DMS79 treated with DMSO at 0.1 percent for 48 hours (cell line): ENCODE measurements around the gene LIN28B.
"Not testable (repeated sequence)": the region's sequence is repeated elsewhere in the genome, so short reads cannot be mapped to it uniquely, and the experiment has no call there.

Experiments used
- DNase-seq: peaks from one replicate; lab custom pipeline; 2025; lab: John Stamatoyannopoulos, UW

LIN28B gene

DNA sequence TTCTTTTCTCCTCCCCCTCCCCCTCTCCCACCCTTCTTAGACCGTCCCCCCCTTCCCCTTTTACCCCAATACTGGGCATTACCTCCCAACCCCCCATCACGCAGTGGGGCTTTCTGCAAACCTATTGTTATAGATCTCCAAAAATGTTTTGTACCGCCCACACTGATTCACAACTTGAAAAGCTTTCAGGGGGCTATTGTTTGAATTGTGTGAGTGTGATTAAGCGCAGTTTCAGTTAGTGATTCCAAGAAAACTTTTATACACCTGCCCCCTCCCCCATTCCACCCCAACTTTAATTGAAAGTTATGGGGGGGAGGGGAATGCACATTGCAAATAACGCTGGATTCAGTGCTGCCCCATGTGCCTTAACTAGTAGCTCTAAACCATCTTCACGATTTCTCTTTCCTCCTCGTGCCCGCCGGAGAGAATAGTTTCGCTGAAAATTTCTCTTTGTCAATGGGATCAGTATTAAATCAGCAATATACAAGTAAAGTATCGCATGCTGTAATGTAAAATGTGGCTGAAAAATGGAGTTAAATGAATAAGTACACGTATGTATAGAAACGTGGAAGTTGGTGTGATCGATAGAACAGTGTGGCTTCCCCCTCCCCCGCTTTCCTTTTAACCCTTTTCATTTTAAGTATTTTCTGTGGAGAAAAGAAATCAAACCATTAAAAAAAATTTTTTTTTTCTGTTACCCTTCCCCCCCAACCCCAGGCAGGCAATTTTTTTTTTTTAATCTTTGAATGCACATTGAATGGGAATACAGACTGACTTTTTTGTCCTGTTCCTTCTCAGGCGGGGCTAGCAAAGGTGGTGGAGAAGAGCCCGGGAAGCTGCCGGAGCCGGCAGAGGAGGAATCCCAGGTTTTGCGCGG, 632 bp downstream of the LIN28B start:
- no peak for DNase-seq

DNA sequence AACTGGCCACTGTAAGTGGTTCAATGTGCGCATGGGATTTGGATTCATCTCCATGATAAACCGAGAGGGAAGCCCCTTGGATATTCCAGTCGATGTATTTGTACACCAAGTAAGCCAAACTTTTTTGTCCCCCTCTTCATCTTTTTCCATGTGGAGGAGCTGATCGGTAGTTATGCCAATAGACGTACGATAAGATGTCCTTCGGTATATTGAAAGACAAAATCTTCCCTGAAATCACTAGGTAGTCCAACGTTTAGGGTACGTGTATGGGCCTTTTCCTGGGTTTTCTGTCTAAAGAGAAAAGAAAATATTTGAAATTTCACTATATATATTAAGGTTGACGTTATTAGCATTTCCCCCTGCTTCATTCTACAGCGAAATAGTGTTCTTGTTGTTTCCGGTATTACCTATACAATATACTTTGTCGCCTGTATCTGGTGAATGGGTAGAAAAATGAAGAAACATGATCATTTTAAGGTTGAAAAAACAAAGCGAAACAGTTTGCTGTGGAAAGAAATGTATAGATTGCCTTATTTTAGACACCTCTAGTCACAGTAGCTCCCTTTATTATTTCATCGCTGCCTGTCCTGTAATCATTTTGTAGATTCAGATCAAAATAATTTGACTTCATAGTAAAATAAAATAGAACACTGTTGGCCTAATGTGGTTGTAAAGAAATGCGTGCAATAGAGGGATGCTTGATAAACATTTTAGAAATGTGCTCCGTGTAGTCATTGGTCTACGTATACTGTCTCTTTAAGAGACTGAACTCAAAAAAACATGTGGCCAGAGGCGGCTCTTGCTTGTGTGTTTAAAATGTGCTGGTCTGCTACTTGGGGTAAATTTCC, 1.5 kb downstream of the LIN28B start:
- DNase-seq = no peak

GRCh38 chr6:104959026-104959858, 2.3 kb downstream of the LIN28B start:
- no peak for DNase-seq

DNA sequence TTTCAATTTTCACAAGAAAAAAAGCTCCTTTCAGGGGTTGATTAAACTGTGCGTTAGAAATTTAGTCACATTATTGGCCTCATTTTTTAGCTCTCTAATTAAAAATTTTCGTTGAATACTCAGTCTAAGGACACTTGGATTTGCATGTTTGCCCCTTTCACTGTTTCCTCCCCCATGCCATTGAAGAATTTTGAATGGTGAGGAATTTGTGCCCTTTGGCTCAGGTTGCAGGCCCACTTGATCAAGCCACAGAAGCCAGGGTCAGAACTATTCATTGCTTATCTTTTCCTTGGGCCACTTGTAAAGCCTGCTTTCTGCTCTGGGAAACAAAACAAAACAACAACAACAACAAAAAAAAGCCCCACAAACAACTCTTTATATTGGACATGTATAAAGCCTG, 12.2 kb downstream of the LIN28B start:
- no peak for DNase-seq

DNA sequence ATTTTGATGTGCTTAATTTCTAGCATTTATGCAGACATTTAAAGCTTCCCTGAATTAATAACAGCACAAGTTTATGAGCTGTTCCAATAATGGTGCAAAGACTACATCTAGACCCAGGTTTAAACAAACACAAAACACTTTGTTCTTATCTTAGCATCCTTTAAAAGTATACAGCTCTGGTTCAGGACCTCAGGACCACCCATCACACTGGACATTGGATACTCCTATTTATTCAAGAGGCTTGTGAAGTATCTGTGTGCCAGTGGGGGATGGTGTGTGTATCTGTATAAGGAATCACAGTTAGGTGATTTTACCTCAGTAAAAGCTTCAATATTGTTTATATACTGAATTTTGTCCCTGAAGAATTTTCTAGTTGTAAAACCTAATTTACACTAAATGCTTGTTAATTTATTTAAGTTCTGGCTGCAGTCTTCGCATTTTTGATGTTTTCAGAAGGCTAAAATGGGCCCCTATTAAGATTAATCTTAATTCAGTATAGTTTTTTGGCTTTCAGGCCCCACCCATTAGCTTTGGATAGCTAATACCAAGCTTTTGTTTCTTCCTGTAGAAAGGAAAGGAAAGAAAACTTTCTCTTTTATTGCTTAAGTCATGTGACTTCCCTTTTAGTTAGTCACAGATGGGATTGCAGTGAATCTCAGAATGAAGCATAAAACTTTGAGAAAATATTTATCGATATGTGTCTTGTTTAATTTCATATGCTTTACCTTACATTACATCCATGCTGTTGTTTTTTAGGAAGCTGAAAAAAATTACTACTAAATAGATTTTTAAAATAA, 13.1 kb downstream of the LIN28B start:
- DNase-seq = no peak

DNA sequence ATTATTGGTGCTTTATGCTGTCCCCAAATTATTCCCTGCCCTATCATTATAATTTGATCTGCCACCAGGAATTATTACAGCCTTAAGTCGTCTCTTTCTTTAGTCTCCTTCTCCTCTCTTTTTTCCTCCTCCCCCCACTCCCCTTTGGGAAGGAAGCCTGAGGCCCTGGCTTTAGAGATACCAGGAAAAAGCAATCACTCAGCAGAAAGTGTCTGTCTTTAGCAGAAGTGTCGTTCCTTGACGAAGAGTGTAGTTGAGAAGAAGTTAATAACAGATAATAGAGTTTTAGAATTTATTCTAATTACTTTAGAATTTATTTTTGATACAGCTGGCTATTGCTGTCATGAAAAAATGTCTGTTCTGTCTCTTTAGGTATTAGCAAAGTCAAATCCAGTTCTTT, 16.5 kb downstream of the LIN28B start:
- no peak for DNase-seq

DNA sequence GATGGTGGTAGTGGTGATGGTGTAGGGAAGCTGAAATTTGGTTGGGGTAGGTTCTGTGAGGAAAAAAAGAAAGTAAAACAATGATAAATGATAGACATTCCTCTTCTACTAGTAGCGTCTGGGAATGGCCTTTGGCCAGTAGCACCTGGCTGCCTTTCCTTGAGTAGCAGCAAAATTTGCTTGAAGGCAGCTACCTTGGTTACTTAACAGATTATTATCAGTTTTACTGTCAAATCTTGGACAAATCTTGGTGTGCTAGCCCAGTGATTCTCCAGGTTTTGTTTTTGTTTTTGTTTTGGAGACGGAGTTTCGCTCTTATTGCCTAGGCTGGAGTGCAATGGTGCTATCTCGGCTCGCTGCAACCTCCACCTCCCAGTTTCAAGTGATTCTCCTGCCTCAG, 26.4 kb downstream of the LIN28B start:
- DNase-seq = no peak

DNA sequence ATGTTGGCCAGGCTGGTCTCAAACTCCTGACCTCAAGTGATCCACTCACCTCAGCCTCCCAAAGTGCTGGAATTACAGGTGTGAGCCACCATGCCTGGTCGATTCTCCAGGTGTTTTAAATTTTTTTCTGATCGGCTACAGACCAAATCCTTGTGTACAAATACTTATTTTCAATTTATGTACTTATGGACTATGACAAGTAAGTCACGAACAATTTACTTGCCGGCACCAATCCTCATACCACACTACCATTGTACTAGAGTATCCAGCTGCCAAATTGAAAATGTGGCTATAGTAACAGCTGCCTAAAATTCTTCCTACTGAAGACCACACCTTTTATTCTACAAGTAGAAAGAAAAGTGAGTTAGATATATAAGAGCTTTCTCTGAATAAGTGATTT, 26.9 kb downstream of the LIN28B start:
- no peak for DNase-seq

GRCh38 chr6:104984831-104985230, 27.9 kb downstream of the LIN28B start:
- DNase-seq = no peak

DNA sequence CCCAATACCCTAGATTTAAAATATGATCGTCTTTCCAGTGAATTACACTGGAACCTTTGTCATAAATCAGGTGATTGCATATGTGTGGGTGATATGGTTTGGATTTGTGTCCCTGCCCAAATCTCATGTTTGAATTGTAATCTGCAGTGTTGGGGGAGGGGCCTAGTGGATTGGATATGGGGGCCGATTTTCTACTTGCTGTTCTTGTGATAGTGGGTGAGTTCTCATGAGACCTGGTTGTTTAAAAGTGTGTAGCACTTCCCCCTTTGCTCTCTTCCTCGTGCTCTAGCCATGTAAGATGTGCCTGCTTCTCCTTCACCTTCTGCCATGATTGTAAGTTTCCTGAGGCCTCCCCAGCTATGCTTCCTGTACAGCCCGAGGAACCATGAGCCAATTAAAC, 29.0 kb downstream of the LIN28B start:
- not testable (repeated sequence) for DNase-seq

DNA sequence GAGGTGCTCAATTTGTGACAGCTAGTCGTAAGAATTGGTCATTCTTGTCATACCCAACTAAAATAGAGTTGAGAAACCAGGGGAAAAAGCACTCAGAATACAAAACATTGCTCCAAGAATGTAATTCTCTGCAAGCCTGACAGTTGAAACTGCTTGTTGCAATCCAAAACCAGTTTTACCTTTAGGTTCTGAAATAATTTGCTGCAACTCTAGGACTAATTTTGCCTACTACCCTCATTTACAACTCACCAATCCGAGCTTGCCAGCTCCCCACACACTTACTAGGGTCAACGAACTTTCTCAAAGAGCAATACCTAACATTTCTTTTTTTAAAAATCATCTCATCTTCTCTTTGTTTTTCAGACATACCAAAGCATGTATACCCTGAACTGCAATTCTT, 29.7 kb downstream of the LIN28B start:
- DNase-seq = no peak

DNA sequence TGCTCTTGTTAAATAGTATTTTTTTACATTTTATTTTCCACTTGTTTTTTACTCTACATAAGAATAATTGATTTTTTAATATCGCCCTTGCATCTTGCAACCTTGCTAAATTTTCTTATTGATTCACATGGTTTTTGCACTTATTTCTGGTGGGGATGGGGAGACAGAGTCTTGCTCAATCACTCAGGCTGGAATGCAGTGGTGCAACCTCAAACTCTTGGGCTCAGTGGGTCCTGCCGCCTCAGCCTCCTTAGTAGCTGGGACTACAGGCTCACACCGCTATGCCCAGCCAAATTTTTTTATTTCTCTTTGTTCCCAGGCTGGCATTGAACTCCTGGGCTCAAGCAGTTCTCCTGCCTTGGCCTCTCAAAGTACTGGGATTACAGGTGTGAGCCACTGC, 30.3 kb downstream of the LIN28B start:
- DNase-seq = no peak

DNA sequence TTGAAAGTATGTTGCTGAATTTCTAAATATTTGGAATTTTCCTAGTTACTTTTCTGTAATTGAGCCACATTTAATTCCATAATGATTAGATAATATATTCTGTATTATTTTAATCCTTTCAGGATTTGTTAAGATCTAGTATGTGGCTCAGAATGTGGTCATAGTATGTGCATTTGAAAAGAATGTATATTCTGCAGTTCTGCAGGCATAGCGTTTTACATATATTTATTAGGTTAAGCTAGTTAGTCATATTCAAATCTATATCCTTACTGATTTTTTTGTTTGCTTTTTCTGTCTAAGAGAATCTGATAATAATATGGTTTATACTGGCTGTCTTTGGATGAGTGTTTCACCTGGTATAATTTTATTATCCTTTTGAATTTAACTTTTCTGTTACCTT, 33.2 kb downstream of the LIN28B start:
- no peak for DNase-seq

DNA sequence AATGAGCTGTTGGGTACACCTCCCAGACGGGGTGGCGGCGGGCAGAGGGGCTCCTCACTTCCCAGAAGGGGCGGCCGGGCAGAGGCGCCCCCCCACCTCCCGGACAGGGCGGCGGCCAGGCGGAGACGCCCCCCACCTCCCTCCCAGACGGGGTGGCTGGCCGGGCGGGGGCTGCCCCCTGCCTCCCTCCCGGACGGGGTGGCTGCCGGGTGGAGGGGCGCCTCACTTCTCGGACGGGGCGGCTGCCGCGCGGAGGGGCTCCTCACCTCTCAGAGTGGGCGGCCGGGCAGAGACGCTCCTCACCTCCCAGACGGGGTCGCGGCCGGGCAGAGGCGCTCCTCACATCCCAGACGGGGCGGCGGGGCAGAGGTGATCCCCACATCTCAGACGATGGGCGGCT, 34.2 kb downstream of the LIN28B start:
- not testable (repeated sequence) for DNase-seq

- DNase-seq = not testable (repeated sequence)
Observed at GRCh38 chr6:104993576-104993975, 36.7 kb downstream of the LIN28B start.

DNA sequence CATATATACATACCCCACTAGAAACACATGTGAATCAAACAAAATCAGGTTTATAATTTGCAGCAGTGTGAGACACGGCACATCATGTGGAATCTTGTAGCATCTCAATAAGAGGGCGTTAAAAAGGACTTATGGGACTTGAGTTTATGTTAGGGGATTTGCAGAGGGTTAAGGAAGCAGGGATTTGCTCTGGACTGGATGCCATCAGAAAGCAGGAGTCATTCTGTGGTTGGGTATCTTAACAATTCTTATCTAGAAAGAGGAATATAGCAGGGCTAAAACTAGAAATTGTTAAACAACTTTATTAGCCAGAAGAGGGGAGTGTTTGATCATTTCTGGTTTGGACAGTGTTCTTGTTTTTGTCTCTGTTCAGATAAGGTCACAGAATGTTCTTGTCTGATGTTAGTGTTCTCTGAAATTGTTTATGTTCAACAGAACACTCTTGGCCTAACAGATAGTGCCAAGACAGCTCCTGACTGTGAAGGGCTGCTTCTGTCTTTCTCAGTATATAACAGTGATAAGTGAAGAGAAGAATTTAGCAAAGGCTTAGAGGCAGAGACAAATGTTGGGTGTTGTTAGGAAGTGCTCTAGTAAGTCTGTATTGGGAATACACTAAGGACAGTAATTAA, 39.2 kb downstream of the LIN28B start:
- DNase-seq = no peak

DNA sequence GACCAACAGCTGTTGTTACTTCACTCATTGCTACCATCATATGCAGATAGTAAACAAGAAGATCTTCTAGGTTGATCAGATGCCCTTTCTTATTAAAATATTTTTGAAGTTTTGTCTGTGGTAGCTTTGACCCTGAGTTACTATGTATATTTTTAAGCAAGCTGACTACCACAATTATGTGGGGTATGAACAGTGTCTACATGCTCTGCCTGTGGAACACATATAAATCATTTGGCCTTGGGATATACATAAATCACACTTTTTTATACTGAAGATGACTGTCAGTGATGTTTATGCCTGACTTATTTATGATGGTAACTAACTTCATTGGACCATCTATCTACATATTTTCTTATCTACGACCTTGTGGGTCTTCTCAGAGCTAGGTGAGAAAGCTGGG, 44.2 kb downstream of the LIN28B start:
- DNase-seq = no peak

DNA sequence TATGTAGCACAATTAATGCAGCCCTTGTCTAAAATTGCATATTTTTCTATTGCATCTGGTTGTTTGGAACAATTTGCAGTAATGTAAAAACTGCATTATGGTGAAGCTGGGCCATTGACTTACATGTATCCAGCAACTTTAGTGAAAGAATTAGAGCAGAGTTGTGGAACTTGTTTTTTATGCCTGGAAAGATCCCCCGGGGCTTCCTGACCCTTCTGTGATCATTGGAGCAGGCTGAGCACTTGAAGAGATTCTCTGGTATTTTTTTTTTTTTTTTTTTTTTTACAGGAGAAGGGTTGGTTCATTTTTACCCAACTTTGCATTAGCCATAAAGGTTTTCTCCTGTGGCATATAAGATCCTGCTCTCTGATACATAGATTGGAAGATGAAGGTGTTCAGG, 45.0 kb downstream of the LIN28B start:
- DNase-seq = no peak

DNA sequence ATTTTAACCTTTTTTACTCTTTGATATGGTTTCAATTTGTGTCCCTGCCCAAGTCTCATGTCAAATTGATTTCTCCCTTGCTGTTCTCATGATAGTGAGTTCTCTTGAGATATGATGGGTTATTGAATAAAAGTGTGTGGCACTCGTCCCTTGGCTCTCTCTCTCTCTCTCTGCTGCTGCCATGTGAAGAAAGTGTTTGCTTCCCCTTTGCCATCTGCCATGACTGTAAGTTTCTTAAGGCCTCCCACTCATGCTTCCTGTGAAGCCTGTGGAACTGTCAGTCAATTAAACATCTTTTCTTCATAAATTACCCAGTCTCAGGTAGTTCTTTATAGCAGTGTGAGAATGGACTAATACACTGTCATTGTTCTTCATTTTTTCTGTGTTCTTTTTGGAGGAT, 48.5 kb downstream of the LIN28B start:
- no peak for DNase-seq

GRCh38 chr6:105013459-105013858, 56.6 kb downstream of the LIN28B start:
- DNase-seq = not testable (repeated sequence)

GRCh38 chr6:105014448-105014847, 57.5 kb downstream of the LIN28B start:
- no peak for DNase-seq
